Keratinocyte (primary cell): ENCODE results near the gene RPS8. TPM values are rescaled to one million over a fixed set of nuclear protein-coding genes. Genes with fewer than 3 reads are reported as not detected.
"Not testable (repeated sequence)": the region's sequence is repeated elsewhere in the genome, so short reads cannot be mapped to it uniquely, and the experiment has no call there.

Experiments used
- DNase-seq: peaks from one replicate; pipeline ENCODE4 v3.0.0-alpha.2; 2011; ENCODE audit warnings: low read depth, missing footprints, low spot score
- FAIRE-seq: peaks from 2 replicates; lab custom pipeline; 2011; peaks lifted over from hg19 to GRCh38; lab: Jason Lieb, UNC
- H2AFZ ChIP-seq: 2 replicates; pipeline ENCODE4 v1.6.0; 2012; ENCODE audit warnings: low read length, control low read depth, inconsistent platforms; ENCODE audit not compliant: control insufficient read depth
- H3K27ac ChIP-seq: 2 replicates; pipeline ENCODE4 v1.5.1; 2011; ENCODE audit warnings: low read length; ENCODE audit not compliant: control insufficient read depth, insufficient read depth
- H3K27me3 ChIP-seq: 3 replicates; pipeline ENCODE4 v1.6.0; 2011; ENCODE audit warnings: low read length; ENCODE audit not compliant: control insufficient read depth, insufficient read depth; ENCODE audit errors: extremely low read depth
- H3K36me3 ChIP-seq, 2 experiments: 2 replicates in 1 of 2; 3 replicates in 1 of 2; pipeline ENCODE4 v1.5.1; 2011; ENCODE audit warnings: low read length in 2 of 2, mild to moderate bottlenecking in 1 of 2; ENCODE audit not compliant: control insufficient read depth in 2 of 2, insufficient read depth in 2 of 2; ENCODE audit errors: extremely low read depth in 1 of 2
- H3K4me1 ChIP-seq: 3 replicates; pipeline ENCODE4 v1.5.1; 2011; ENCODE audit warnings: low read length; ENCODE audit not compliant: control insufficient read depth, insufficient read depth; ENCODE audit errors: extremely low read depth
- H3K4me2 ChIP-seq: 3 replicates; pipeline ENCODE4 v1.6.0; 2011; ENCODE audit warnings: low read depth, low read length; ENCODE audit not compliant: control insufficient read depth, insufficient read depth; ENCODE audit errors: extremely low read depth
- H3K4me3 ChIP-seq, 3 experiments: fragments of 200-600 bp in 1 of 3; sonication (generic) in 1 of 3; 2 replicates in 2 of 3; 3 replicates in 1 of 3; pipeline ENCODE4 v1.5.1; 2011 to 2016; ENCODE audit warnings: low read length in 3 of 3, mild to moderate bottlenecking in 3 of 3, control low read depth in 2 of 3, inconsistent platforms in 1 of 3, low read depth in 1 of 3, mixed read lengths in 1 of 3, mixed run types in 1 of 3, moderate library complexity in 1 of 3; ENCODE audit not compliant: control insufficient read depth in 2 of 3, insufficient read depth in 2 of 3; ENCODE audit errors: extremely low read depth in 1 of 3
- H3K79me2 ChIP-seq: 2 replicates; pipeline ENCODE4 v1.6.0; 2012; ENCODE audit warnings: low read length; ENCODE audit not compliant: control insufficient read depth, insufficient read depth
- H3K9ac ChIP-seq: 3 replicates; pipeline ENCODE4 v1.6.0; 2011; ENCODE audit warnings: low read length; ENCODE audit not compliant: control insufficient read depth, insufficient read depth; ENCODE audit errors: extremely low read depth
- H3K9me1 ChIP-seq: 3 replicates; pipeline ENCODE4 v1.6.0; 2011; ENCODE audit warnings: low read length; ENCODE audit not compliant: control insufficient read depth, insufficient read depth; ENCODE audit errors: extremely low read depth
- H3K9me3 ChIP-seq: 2 replicates; pipeline ENCODE4 v1.5.1; 2012; ENCODE audit warnings: low read depth, low read length; ENCODE audit not compliant: control insufficient read depth
- H4K20me1 ChIP-seq: 3 replicates; pipeline ENCODE4 v1.6.0; 2011; ENCODE audit warnings: low read length; ENCODE audit not compliant: control insufficient read depth, insufficient read depth; ENCODE audit errors: extremely low read depth
- CTCF ChIP-seq, 3 experiments: IDR thresholded peaks in 1 of 3; conservative IDR thresholded peaks in 1 of 3; optimal IDR thresholded peaks in 1 of 3; 2 replicates in 2 of 3; 3 replicates in 1 of 3; pipeline versions ENCODE3 to v1.5.1; 2011; ENCODE audit warnings: low read length in 3 of 3, mild to moderate bottlenecking in 3 of 3, moderate library complexity in 2 of 3, control low read depth in 1 of 3, inconsistent platforms in 1 of 3; ENCODE audit not compliant: insufficient read depth in 2 of 3; ENCODE audit errors: extremely low read depth in 1 of 3
- EZH2 ChIP-seq: IDR thresholded peaks from one replicate; pipeline ENCODE4 v1.6.1; 2012; ENCODE audit warnings: inconsistent platforms, mild to moderate bottlenecking, low read length, moderate library complexity
- dilution Hi-C: fragments of 300-500 bp; cut with MboI; formaldehyde crosslinking; loops from one replicate; pipeline ENCODE4 v1.7.0; 2020; ENCODE audit warnings: low sequenced_read_pairs; ENCODE audit not compliant: extremely low pct_ligation_motif_present
- polyA plus RNA-seq, 5 experiments: library from polyadenylated mRNA; depleted of rRNA in 3 of 5; stranded (reverse) in 3 of 5; stranded (forward) in 1 of 5; unstranded in 1 of 5; fragments of >200 nt; gene quantifications; 1 replicate in 1 of 5; 2 replicates in 3 of 5; 3 replicates in 1 of 5; pipeline versions ENCODE4 v1.2.1 to v1.2.3, GENCODE V29; 2011 to 2012; ENCODE audit warnings: missing spikeins in 2 of 5, low read depth in 1 of 5, low replicate concordance in 1 of 5

The RPS8 gene
- polyA plus RNA-seq, 1 donor (not counting 4 experiments of a cell fraction or from before 2014, with no cell fraction given) = 2,149 TPM

DNA sequence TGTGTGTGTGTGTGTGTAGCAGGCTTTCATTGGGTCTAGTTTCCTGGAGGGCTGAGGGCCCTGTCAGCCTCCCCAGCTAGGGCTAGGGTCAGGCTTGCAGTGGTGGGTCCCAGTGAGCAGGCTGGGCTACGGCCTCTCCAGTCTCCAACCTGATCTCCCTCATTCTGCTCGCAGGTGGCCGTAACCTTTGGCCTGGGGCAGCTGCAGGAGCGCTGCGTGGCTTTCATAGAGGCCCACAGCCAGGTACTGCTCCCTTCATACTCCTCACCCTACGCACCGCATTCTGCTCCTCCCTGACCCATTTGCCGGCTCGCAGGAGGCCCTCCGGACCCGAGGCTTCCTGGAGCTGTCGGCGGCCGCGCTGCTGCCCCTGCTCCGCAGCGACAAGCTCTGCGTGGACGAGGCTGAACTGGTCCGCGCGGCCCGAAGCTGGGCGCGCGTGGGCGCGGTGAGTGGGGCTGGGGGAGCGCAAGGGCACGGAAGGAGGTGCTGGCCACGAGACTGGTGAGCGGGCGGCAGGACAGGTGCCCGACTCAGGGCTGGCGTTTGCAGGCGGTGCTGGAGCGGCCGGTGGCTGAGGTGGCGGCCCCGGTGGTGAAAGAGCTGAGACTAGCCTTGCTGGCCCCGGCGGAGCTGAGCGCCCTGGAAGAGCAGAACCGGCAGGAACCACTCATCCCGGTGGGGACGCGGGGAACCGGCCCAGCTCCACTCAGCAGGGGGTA is 37.6 kb downstream of the RPS8 start:
- dilution Hi-C loops = no loop called here
- H3K4me1 ChIP-seq = peaks cover 56% of the 10 kb centered on the region
- H3K27ac ChIP-seq = no peak overlapping the region
- H3K79me2 ChIP-seq = no peaks in the 10 kb centered on the region
- peak overlapping the region; percentile 67 for H3K4me2 ChIP-seq
- DNase-seq (no peak), FAIRE-seq (no peak)
- H3K9me3 ChIP-seq = no peaks in the 10 kb centered on the region
- H3K4me3 ChIP-seq = no peak overlapping the region
- no peaks in the 10 kb centered on the region for H4K20me1 ChIP-seq
- H3K9ac ChIP-seq = peak overlapping the region; percentile 50
- TF ChIP-seq CTCF (optimal IDR thresholded peaks at IDR 0.05 in 1 of 3, IDR thresholded peaks at IDR 0.05 in 1 of 3, conservative IDR thresholded peaks at IDR 0.05 in 1 of 3; ENCODE audit: extremely low read depth in 1 of 3, insufficient read depth in 2 of 3, low read length in 3 of 3) = no peak
- no peak for TF ChIP-seq EZH2
- no peaks in the 10 kb centered on the region for H3K27me3 ChIP-seq
- peaks cover 5 to 24% of the 10 kb centered on the region in 2 experiments for H3K36me3 ChIP-seq
- H2AFZ ChIP-seq = no peak overlapping the region
- no peaks in the 10 kb centered on the region for H3K9me1 ChIP-seq

DNA sequence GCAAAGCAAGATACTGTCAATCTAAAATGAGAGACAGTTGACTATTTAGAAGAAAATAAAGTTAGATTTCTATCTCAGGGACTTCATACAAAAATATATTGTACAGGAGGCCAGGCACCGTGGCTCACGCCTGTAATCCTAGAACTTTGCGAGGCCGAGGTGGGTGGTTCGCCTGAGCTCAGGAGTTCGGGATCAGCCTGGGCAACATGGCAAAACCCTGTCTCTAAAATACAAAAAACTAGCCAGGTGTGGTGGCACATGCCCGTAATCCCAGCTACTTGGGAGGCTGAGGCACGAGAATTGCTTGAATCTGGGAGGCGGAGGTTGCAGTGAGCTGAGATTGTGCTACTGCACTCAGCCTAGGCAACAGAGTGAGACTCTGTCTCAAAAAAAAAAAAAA is 40.6 kb downstream of the RPS8 start:
- not testable (repeated sequence) for H3K9me1 ChIP-seq, FAIRE-seq

More for the DNA sequence above, 40.6 kb downstream of the RPS8 start:
- H3K27me3 ChIP-seq, H3K27ac ChIP-seq, H4K20me1 ChIP-seq, dilution Hi-C loops, H3K9me3 ChIP-seq, H3K79me2 ChIP-seq, H3K9ac ChIP-seq, H3K36me3 ChIP-seq, H3K4me3 ChIP-seq, H3K4me2 ChIP-seq, DNase-seq, H2AFZ ChIP-seq: not testable (repeated sequence)
- H3K4me1 ChIP-seq = peaks cover 42% of the 10 kb centered on the region
